HG02970 (cell line): ENCODE results near the gene MYEOV.

ENCODE experiments used
- ATAC-seq: cut with Tn5 transposase; IDR thresholded peaks from one replicate; pipeline ENCODE4 v1.9.1; 2021; ENCODE audit warnings: mild to moderate bottlenecking, moderate library complexity, moderate number of reproducible peaks; ENCODE audit not compliant: unreplicated experiment, low FRiP score

Gene MYEOV

GRCh38 chr11:69300120-69301060 is 6.4 kb downstream of the MYEOV start:
- no peak for ATAC-seq

GRCh38 chr11:69301081-69301454 is 7.1 kb downstream of the MYEOV start:
- ATAC-seq = no peak

DNA sequence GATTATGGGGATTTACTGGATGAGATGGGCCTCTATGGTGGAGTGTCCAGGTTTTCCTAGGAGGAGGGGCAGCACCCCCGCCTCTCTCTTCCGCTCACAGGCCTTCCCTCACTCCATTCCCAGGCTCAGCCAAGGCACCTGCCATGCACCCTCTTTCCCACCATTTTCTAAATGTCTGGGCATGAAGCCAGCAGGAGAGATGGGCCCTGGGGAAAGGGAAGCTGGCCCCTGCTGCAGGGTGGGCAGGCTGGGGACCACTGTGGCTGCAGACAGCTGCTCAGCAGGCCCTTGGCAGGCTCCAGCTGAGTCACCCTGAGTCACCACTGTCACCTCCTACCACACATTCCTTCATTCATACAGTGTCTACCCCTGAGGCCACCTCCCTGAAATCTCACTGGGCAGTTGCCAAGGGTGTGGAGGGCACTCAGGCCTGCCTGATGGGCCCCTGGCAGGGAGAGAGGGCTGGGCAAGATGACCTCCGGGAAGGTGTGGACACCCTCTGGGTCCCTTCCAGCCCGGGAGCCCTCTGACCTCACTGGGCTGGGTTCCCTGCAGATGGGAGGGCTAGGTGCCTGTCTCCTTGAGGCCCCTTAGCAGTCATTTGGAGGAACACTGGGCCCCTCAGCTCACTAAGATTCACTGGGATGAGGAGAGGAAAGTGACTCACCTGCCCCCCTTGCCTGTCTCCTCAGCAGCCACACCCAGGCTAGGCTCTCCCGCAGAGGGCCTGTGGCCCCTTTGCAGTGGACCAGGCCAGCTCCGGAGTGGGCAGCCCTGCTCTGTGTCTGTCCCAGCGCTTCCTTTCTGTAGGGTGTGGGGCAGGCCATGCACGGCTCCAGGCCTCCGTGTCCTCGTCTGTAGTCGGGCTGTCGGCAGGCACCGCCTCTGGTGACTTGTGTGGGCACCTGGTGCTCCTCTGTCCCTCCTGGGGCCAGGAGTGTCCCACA is 7.8 kb downstream of the MYEOV start:
- ATAC-seq = no peak

DNA sequence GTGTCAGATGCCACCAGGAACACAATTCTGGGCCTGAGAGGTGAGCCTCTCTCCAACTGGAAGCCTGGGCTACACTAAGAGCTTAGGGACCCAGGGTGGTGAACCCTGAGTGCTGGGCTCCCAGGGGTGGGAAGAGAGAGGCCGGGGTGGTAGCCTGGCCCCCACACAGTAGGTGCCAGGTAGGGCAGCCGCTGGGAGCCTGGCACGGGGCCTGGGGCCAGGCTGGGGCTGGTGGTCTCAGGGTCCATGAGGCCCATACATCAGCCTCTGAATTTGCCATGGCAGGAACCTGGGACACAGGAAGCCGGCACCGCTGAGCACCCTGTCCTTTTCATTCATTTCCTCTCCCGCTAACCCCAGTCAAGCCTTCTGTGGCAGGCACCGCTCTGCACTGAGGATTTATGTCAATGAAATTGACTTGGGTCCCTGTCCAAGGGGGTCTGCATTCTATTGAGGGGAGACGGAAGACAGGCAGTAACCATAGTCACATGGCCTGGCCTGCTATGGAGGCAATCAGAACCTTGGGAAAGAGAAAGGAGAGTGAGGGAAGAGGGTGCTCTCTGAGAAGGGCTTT is 8.6 kb downstream of the MYEOV start:
- ATAC-seq = no peak

GRCh38 chr11:69303427-69303826 is 9.5 kb downstream of the MYEOV start:
- no peak for ATAC-seq

GRCh38 chr11:69304258-69304657 is 10.3 kb downstream of the MYEOV start:
- no peak for ATAC-seq

DNA sequence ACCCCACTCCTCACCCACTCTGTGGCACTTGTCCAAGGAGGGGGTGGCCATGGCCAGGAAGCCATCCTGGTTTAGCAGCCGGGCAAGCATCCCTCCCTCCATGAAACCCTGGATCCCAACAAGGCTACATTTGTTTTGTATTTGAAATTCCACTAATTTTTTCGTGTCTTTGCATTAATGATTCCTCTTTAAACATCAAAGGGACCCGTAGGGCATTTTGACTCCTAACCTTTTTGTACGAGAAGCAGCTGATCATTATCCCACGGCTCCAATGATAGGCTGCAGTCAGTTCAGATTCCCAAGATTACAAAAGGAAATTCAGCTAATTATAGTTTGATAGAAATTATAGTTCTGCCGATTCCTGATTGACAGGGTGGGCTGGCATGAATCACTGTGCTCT is 10.7 kb downstream of the MYEOV start:
- no peak for ATAC-seq

- no peak for ATAC-seq
Observed at GRCh38 chr11:69305885-69306540, 12.1 kb downstream of the MYEOV start.

DNA sequence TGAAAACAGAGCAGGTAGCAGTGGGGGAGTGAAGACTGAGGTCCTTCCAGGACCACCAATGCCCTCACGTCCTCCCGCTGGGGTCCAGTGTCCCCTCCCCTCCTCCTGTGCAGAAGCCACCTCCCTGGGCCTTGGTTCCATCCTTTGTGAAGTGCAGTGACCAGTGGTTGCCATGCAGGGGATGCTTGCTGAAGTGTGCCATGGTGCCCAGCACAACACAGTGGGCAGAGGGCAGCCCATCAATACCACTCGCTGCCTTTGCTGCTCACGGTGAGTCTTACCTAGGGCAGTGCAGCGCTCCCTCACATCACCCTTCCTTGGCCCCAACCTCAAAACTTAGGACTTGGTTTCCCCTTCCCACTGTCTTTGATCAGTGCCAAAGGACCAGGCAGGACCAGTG is 12.9 kb downstream of the MYEOV start:
- no peak for ATAC-seq

DNA sequence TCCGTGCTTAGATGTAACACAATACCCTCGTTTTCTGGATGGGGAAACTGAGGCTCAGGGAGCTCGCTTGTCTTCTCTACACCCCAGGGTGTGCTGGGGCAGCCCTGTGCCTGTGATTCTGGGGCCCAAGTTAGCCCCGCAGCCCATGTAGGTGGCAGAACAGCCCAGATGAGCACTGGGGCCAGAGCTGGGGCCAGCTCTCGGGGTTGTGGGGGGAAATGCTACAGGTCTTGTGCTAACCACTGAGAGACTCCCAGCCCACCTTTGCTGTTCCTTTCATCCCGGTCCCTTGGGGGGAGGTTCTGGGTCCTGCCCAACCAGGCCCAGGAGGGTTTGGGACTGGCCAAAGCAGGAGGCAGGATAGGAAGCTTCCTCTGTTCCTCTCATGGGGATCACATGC is 13.5 kb downstream of the MYEOV start:
- ATAC-seq = no peak

GRCh38 chr11:69307871-69308431 is 14.0 kb downstream of the MYEOV start:
- no peak for ATAC-seq

DNA sequence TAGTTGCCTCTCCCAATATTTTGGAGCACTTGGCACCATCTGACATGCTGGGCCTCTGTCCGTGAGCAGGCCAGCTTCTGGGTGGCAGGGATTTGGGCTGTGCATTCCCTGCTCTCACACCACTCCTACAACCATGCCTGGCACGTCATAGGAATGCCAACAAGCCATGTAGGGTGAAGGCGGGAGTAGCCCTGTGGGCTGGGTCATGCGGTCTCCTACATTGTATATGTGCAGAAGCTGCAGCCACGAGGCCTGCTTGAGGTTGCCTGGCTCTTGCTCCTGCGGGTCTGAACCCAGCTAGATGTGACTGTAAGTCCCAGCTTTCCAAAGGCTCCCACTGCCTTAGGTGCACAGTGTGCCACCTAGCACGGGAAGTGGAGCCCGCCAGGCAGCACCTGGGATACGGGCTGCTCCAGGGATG is 14.5 kb downstream of the MYEOV start:
- ATAC-seq = no peak

DNA sequence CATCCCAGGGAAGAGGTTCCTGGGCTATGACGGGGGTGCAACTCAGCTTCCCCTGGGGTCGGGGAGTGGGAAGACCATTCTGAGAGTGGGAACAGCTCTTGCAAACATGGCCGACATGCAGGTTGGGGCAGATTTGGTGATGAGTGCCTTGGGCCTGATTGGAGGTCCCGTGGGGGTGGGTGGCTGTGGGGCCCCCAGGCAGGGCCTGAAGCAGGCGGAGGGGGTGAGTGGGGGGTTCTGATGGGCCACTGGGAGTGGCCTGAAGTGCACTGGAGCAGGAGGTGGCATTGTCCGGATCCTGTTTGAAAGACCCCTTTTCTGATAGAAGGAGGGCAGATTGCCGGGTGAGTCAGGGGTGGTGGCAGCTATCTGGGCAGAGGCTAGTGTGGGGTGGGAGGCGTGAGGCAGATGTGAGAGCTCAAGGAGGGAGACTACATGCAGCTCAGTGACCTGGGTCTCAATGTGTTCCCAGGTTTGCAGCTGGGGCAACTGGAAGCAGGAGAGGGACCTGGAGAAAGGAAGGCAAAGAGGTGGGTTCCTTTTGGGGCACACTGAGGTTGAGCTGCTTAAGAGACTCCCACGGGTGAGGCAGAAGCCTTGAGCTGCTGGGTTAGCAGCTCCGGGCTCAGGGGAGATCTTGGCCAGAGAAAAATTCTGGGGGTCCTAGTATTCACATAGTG is 15.1 kb downstream of the MYEOV start:
- no peak for ATAC-seq

DNA sequence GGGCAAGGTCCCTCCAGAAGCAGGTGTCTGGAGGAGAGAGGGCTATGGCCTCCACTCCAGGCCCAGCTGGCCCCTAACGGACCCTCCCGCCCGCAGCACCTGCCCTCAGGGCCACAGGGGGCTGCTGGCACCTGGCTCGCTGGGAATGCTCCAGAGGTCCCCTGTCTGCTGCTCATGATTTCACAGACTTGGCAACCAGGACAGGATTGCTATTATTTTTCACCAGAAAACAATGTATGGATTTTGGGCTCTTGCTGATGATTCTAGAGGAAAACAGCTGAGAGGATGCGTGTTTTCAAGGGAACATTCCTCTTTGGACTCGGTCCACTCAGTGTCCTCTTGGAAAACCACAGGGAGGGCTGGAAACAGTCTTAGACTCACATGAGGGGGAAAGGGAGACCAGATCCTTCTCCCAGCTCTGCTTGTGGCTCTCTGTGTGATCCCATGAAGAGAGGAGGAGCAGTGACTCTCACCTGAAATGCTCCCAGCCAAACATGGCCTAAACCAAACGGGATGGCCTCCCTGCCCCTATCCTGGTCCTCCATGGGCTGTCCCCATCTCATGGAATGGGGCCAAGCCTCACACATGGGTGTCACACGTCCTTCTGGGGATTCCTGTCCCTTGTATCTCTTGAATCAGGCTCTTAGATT is 15.8 kb downstream of the MYEOV start:
- ATAC-seq = no peak

GRCh38 chr11:69310351-69310750 is 16.4 kb downstream of the MYEOV start:
- ATAC-seq = no peak

GRCh38 chr11:69310934-69311766 is 17.2 kb downstream of the MYEOV start:
- no peak for ATAC-seq

- no peak for ATAC-seq
Observed at GRCh38 chr11:69311767-69312385, 17.9 kb downstream of the MYEOV start.
